GM12892 (cell line): ENCODE measurements around the gene TRPC1.
"Not testable (repeated sequence)": the region's sequence is repeated elsewhere in the genome, so short reads cannot be mapped to it uniquely, and the experiment has no call there.

Experiments
- DNase-seq: peaks from one replicate; pipeline ENCODE4 v3.0.0; 2011; ENCODE audit not compliant: insufficient read length
- FAIRE-seq: peaks from 2 replicates; lab custom pipeline; 2011; peaks lifted over from hg19 to GRCh38; lab: Jason Lieb, UNC
- POLR2A ChIP-seq: IDR thresholded peaks from 2 replicates; pipeline ENCODE4 v1.6.1; 2011; ENCODE audit warnings: low read depth, low read length, control low read depth
- POLR2AphosphoS5 ChIP-seq: IDR thresholded peaks from 2 replicates; pipeline ENCODE4 v1.6.1; 2011; ENCODE audit warnings: low read depth, low read length, control low read depth
- TAF1 ChIP-seq: IDR thresholded peaks from 2 replicates; pipeline ENCODE4 v1.6.1; 2011; ENCODE audit warnings: low read depth, mild to moderate bottlenecking, control low read depth, low read length, borderline replicate concordance

The TRPC1 gene

DNA sequence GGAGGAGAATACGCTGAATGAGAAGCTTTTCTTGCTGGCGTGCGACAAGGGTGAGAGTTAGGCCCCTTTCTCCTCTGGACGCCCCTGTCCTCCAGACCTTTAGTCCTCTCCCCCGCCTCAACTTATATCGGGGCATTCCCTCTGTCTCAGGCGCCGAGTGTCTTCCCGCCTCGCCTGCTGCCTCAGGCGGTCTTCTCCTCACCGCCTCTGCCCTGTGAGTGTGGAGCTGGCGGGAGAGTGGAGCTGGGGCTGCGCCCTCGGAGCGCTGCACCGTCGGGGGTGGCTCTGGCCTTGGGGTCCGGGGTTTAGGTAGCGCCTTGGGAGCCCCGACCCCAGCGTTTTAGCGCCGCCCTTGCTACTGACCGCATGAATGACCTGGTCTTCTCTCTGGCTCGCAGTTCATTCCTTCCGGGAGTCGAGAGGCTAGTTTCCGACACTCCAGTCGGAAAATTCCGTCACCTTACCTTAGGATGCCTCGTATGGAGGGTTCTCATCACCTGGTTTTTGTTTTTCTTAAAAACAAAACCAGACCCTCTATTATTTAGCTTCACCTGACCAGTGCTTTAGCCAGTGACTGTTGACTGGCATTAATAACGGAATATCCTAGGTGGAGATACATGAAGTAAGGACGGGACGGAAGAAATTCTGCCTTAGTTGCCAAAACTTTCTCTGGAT lies 985 bp downstream of the TRPC1 start:
- DNase-seq (no peak), FAIRE-seq (no peak)
- no peak for TF ChIP-seq POLR2A
- no peak for TF ChIP-seq POLR2AphosphoS5
- no peak for TF ChIP-seq TAF1

DNA sequence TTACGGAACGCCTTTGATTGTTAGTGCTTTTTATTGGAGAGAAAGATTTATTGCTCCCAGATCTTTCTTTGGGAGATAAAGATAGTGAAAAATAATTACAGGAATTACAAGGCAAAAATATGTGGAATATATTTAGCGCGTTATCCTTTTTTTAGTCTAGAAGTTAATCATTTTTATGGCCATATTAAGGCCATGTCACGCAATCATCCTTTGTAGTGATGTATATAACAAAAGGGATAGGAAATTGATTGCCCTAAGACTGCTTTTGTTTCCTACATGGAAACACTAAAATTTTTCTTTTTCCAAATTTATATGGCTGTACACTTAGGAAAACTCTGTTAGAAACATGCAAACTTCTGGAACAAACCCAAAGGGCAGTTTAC lies 1.5 kb downstream of the TRPC1 start:
- no peak for FAIRE-seq
- no peak for DNase-seq
- no peak for TF ChIP-seq POLR2AphosphoS5
- TF ChIP-seq POLR2A, result no peak
- no peak for TF ChIP-seq TAF1

DNA sequence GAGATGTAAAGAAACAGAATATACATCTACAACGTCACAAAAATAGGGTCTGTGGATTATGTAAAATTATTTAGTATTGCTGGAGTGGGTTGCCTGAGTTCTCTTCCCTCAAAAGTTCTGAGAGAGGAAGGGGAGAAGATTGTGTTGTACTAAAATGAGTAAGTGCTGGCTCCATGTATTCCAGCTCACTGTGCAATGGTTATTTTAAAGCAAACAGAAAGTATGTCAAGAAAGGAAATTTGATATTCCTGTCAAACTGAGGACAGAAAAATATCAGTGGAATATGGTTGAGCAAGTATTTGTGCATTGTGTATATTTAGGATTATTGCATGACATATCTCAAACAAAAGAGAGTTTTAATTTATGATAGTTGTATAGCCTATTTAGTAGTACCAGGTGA lies 2.2 kb downstream of the TRPC1 start:
- DNase-seq, result no peak
- TF ChIP-seq TAF1 (no peak), POLR2A (no peak), POLR2AphosphoS5 (no peak)
- no peak for FAIRE-seq

DNA sequence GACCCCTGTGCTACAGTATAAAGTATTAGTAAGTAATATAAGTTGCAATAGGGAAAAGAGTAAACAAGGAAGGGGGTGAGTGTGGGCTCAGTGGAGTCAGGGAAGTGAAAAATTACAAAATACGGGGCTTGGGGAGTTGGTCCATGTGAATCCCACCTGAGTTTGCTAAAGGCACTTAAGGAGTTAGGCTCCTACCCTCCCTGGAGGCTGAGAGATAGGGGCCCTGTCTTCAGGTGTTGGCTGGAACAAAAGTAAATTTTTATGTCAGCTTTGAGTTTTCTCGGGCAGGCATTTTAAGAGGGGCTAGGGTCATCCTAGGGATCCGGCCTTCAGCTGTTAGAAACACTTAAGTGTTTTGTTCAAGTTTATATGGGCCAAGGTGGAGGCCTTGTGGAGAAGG lies 8.2 kb downstream of the TRPC1 start:
- no peak for TF ChIP-seq POLR2A
- no peak for TF ChIP-seq POLR2AphosphoS5
- no peak for DNase-seq
- FAIRE-seq, result no peak

DNA sequence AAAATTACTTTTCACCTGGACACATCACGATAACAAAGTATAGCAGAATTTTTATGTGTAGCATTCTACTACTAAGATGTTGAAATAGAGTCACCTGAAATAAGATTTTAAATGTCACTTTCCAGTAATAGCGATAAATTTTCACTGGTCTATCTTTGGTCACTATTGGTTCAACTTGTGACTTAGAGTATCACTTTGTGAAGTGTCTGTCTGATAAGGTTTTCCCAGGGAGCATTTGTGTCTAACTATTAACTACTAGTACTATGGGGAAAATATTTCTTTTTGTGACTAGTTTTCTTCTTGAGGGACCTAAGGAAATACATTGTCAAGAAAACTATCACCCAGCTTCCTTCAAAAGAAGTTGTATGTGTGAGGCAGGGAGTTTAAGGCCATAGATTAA lies 11.0 kb downstream of the TRPC1 start:
- FAIRE-seq (no peak), DNase-seq (no peak)
- TF ChIP-seq POLR2AphosphoS5 (no peak), TAF1 (no peak), POLR2A (no peak)

DNA sequence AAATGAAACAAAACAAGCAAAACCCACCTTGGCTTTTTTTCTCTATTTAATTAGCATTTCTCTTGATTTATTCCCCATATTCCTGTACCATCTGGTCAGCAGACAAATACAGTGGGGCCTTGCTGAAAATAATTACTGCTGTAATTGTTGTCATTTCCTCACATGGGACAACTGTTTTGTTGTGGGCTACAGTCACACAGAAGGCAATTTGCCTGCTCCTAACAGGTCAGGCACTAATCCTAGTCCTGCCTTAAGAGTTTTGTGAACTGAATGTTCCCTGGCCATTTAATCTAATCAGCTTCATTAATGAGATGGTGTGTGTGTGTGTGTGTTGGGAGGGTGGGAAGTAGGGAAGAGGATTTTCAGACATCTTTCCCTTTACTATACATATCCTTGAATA lies 11.6 kb downstream of the TRPC1 start:
- TF ChIP-seq TAF1 (no peak), POLR2AphosphoS5 (no peak), POLR2A (no peak)
- DNase-seq (no peak), FAIRE-seq (peak; percentile 78)

DNA sequence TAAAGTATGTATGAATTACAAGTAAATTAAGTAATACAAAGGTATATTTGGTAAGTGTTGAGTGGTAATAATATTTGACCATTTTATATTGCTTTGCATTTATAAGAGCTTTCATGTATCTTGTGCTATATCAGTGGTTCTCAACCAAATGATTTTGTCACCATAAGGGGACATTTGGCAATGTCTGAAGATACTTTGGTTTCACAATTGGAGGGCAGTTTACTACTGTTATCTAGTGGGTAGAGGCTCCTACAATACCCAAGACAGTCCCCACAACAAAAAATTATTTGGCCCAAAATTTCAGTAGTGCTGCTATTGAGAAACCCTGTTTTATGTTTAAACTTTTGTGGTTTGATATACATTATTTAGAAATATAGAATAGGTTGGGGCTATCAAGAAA lies 14.6 kb downstream of the TRPC1 start:
- no peak for FAIRE-seq
- no peak for DNase-seq
- TF ChIP-seq POLR2A (no peak), TAF1 (no peak), POLR2AphosphoS5 (no peak)

DNA sequence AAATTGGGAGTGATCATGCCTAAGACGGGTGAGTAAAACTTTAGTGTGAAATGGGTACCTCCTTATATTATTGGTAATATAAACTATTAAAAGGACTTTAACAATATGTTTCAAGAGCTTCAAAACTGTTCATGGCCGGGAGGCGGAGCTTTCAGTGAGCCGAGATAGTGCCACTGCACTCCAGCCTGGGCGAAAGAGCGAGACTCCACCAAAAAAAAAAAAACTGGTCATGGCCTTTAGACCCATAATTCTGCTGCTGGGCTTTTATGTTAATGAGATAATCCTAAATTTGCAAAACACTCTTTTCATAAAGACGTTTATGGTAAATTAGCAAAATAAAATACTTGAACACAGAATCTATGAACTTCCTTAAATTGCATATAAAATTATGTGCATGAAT lies 22.8 kb downstream of the TRPC1 start:
- no peak for TF ChIP-seq TAF1
- FAIRE-seq (no peak), DNase-seq (no peak)

DNA sequence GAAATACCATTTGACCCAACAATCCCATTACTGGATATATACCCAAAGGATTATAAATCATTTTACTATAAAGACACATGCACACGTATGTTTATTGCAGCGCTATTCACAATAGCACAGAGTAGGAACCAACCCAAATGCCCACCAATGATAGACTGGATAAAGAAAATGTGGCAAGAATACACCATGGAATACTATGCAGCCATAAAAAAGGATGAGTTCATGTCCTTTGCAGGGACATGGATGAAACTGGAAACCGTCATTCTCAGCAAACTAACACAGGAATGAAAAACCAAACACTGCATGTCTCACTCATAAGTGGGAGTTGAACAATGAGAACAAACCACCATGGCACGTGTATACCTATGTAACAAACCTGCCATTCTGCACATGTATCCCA lies 26.7 kb downstream of the TRPC1 start:
- DNase-seq, FAIRE-seq: not testable (repeated sequence)

DNA sequence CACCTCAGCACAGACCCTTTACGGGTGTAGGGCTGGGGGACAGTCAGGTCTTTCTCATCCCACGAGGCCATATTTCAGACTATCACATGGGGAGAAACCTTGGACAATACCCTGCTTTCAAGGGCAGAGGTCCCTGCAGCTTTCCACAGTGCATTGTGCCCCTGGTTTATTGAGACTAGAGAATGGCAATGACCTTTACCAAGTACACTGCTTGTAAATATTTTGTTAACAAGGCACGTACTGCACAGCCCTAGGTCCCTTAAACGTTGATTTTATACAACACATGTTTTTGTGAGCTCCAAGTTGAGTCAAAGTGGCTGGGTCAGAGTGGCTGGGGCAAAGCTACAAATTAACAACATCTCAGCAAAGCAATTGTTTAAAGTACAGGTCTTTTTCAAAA lies 28.8 kb downstream of the TRPC1 start:
- not testable (repeated sequence) for DNase-seq, FAIRE-seq

DNA sequence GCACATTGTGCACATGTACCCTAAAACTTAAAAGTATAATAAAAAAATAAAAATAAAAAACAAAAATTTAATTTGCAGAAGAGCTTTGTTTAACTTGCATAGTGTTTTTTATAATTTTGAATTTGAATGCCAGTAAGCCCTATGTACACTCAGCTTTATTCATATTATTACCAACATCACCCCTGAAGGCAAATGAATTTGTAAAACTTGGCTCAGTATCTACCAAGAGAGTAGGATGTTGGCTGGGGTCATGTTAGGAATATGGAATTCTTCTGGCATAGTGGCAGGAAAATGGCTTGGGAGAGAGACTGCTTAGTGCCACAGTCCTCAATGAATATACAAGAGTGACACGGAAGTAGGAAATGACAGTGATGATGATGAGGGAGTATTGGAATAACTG lies 30.7 kb downstream of the TRPC1 start:
- TF ChIP-seq TAF1 (no peak), POLR2A (no peak), POLR2AphosphoS5 (no peak)
- DNase-seq (no peak), FAIRE-seq (no peak)

DNA sequence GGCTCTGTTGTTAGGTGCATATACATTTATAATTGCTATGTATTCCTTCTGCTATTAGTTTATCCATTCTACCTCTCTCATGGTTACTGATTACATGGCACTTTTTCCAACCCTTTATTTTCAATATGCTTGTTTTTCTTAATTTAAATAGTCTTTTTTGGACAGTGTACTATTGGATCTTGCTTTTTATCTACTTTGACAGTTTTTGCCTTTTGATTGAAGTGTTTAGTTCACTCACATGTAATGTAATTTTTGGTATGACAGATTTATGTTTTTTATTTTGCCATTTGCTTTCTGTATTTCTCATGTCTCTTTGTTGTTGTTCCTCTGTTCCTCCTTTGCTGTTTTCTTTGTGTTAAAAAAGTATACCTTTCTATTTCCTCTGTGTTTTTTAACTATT lies 44.5 kb downstream of the TRPC1 start:
- DNase-seq (no peak), FAIRE-seq (no peak)
- TF ChIP-seq POLR2AphosphoS5 (no peak), TAF1 (no peak), POLR2A (no peak)

DNA sequence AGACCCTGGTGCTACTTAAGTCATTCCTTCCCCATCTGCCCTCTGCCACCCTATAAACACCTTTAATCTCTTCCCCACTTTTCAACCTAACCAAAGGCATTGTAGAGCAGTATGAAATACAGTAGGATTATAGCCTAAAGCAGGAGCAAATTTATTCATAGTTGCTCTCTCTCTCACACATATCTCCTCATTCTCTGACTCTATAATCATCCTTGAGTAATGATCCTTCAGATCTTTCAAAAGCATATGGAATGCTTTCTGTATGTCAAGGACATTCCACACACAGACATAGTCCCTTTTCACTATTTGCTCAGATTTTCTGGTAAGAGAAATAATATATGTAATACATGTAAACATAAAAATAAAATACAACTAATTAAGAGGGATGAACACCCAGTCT lies 54.1 kb downstream of the TRPC1 start:
- FAIRE-seq (no peak), DNase-seq (no peak)
- TF ChIP-seq POLR2A (no peak), POLR2AphosphoS5 (no peak), TAF1 (no peak)

DNA sequence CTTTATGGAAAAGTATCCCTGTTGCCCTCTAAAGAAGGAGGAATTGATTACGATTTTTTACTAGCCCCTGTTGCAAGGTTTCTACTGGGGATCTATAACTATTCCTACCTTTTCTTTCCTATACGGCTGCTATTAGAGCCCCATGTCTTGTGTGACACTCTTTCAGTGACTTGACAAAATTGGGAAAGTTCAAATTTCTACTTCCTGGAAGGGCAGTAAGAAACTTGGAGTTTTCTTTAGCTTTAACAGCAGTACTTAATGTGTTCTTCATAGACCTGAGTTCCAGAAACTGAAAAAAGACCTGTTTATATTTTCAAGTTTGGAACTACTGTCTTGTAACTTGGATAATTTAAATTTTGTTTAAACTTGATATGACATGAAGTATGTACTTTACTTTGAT lies 54.7 kb downstream of the TRPC1 start:
- DNase-seq (no peak), FAIRE-seq (no peak)
- TF ChIP-seq POLR2A, result no peak
- TF ChIP-seq TAF1, result no peak
- TF ChIP-seq POLR2AphosphoS5, result no peak
